ENCODE results near the gene NDUFB4.

Gene NDUFB4

GRCh38 chr3:120596116-120596852, at the start of gene NDUFB4:
TSS of gene NDUFB4 (plus strand) at chr3:120596336. CDS start at chr3:120596360, 24 bp downstream.
- Histone ChIP-seq H3K36me3 (ENCODE audit: control insufficient read depth, insufficient read depth, low read length) (no peaks in the 10 kb centered on the region), H3K9me3 (ENCODE audit: control insufficient read depth, low read length) (no peaks in the 10 kb centered on the region), H3K4me1 (ENCODE audit: control insufficient read depth, insufficient read depth, low read length) (peaks cover 18% of the 10 kb centered on the region), H3K27me3 (ENCODE audit: control insufficient read depth, insufficient read depth, low read length) (no peaks in the 10 kb centered on the region), H3K4me3 (ENCODE audit: low read length) (peak within 1 kb of the TSS; percentile 59), H3K9ac (ENCODE audit: low read length) (peak within 1 kb of the TSS; percentile 93)

GRCh38 chr3:120550546-120550945, 45.6 kb upstream of the NDUFB4 start:
- Histone ChIP-seq H3K36me3 (ENCODE audit: control insufficient read depth, insufficient read depth, low read length) (no peaks in the 10 kb centered on the region), H3K4me1 (ENCODE audit: control insufficient read depth, insufficient read depth, low read length) (peaks cover 3% of the 10 kb centered on the region), H3K9me3 (ENCODE audit: control insufficient read depth, low read length) (no peaks in the 10 kb centered on the region), H3K27me3 (ENCODE audit: control insufficient read depth, insufficient read depth, low read length) (no peaks in the 10 kb centered on the region), H3K4me3 (ENCODE audit: low read length) (no peak overlapping the region), H3K9ac (ENCODE audit: low read length) (no peak overlapping the region)

GRCh38 chr3:120552184-120553172, 43.7 kb upstream of the NDUFB4 start:
- Histone ChIP-seq H3K9ac (ENCODE audit: low read length) (no peak overlapping the region), H3K9me3 (ENCODE audit: control insufficient read depth, low read length) (no peaks in the 10 kb centered on the region), H3K36me3 (ENCODE audit: control insufficient read depth, insufficient read depth, low read length) (no peaks in the 10 kb centered on the region), H3K4me3 (ENCODE audit: low read length) (no peak overlapping the region), H3K4me1 (ENCODE audit: control insufficient read depth, insufficient read depth, low read length) (peaks cover 9% of the 10 kb centered on the region), H3K27me3 (ENCODE audit: control insufficient read depth, insufficient read depth, low read length) (no peaks in the 10 kb centered on the region)

- peaks cover 17% of the 10 kb centered on the region for H3K4me1 ChIP-seq (ENCODE audit: control insufficient read depth, insufficient read depth, low read length)
Observed at GRCh38 chr3:120554812-120555606, 41.1 kb upstream of the NDUFB4 start.

GRCh38 chr3:120555657-120556509, 40.3 kb upstream of the NDUFB4 start:
- no peaks in the 10 kb centered on the region for H3K36me3 ChIP-seq (ENCODE audit: control insufficient read depth, insufficient read depth, low read length)
- peaks cover 5% of the 10 kb centered on the region for H3K27me3 ChIP-seq (ENCODE audit: control insufficient read depth, insufficient read depth, low read length)
- no peaks in the 10 kb centered on the region for H3K9me3 ChIP-seq (ENCODE audit: control insufficient read depth, low read length)
- H3K4me3 ChIP-seq (ENCODE audit: low read length), result no peak overlapping the region
- no peak overlapping the region for H3K9ac ChIP-seq (ENCODE audit: low read length)
- peaks cover 17% of the 10 kb centered on the region for H3K4me1 ChIP-seq (ENCODE audit: control insufficient read depth, insufficient read depth, low read length)

More at GRCh38 chr3:120554812-120555606, 41.1 kb upstream of the NDUFB4 start:
- Histone ChIP-seq H3K9ac (ENCODE audit: low read length) (no peak overlapping the region), H3K27me3 (ENCODE audit: control insufficient read depth, insufficient read depth, low read length) (peaks cover 5% of the 10 kb centered on the region), H3K9me3 (ENCODE audit: control insufficient read depth, low read length) (no peaks in the 10 kb centered on the region), H3K4me3 (ENCODE audit: low read length) (no peak overlapping the region), H3K36me3 (ENCODE audit: control insufficient read depth, insufficient read depth, low read length) (no peaks in the 10 kb centered on the region)

GRCh38 chr3:120557115-120557514, 39.0 kb upstream of the NDUFB4 start:
- Histone ChIP-seq H3K27me3 (ENCODE audit: control insufficient read depth, insufficient read depth, low read length) (peaks cover 5% of the 10 kb centered on the region), H3K9ac (ENCODE audit: low read length) (no peak overlapping the region), H3K36me3 (ENCODE audit: control insufficient read depth, insufficient read depth, low read length) (no peaks in the 10 kb centered on the region), H3K9me3 (ENCODE audit: control insufficient read depth, low read length) (no peaks in the 10 kb centered on the region), H3K4me1 (ENCODE audit: control insufficient read depth, insufficient read depth, low read length) (peaks cover 17% of the 10 kb centered on the region), H3K4me3 (ENCODE audit: low read length) (no peak overlapping the region)

- no peaks in the 10 kb centered on the region for H3K9me3 ChIP-seq (ENCODE audit: control insufficient read depth, low read length)
- no peaks in the 10 kb centered on the region for H3K36me3 ChIP-seq (ENCODE audit: control insufficient read depth, insufficient read depth, low read length)
- H3K9ac ChIP-seq (ENCODE audit: low read length), result peak overlapping the region; percentile 58
- peak overlapping the region; percentile 45 for H3K4me3 ChIP-seq (ENCODE audit: low read length)
- peaks cover 5% of the 10 kb centered on the region for H3K27me3 ChIP-seq (ENCODE audit: control insufficient read depth, insufficient read depth, low read length)
- H3K4me1 ChIP-seq (ENCODE audit: control insufficient read depth, insufficient read depth, low read length), result peaks cover 17% of the 10 kb centered on the region
Observed at GRCh38 chr3:120558771-120559241, 37.3 kb upstream of the NDUFB4 start.

GRCh38 chr3:120559242-120560061, 36.7 kb upstream of the NDUFB4 start:
- peaks cover 17% of the 10 kb centered on the region for H3K4me1 ChIP-seq (ENCODE audit: control insufficient read depth, insufficient read depth, low read length)
- peaks cover 5% of the 10 kb centered on the region for H3K27me3 ChIP-seq (ENCODE audit: control insufficient read depth, insufficient read depth, low read length)
- no peaks in the 10 kb centered on the region for H3K36me3 ChIP-seq (ENCODE audit: control insufficient read depth, insufficient read depth, low read length)
- peak overlapping the region; percentile 22 for H3K4me3 ChIP-seq (ENCODE audit: low read length)
- peak overlapping the region; percentile 58 for H3K9ac ChIP-seq (ENCODE audit: low read length)
- no peaks in the 10 kb centered on the region for H3K9me3 ChIP-seq (ENCODE audit: control insufficient read depth, low read length)

GRCh38 chr3:120560304-120561250, 35.6 kb upstream of the NDUFB4 start:
- Histone ChIP-seq H3K36me3 (ENCODE audit: control insufficient read depth, insufficient read depth, low read length) (no peaks in the 10 kb centered on the region), H3K9me3 (ENCODE audit: control insufficient read depth, low read length) (no peaks in the 10 kb centered on the region), H3K4me3 (ENCODE audit: low read length) (no peak overlapping the region), H3K27me3 (ENCODE audit: control insufficient read depth, insufficient read depth, low read length) (peaks cover 5% of the 10 kb centered on the region), H3K4me1 (ENCODE audit: control insufficient read depth, insufficient read depth, low read length) (peaks cover 14% of the 10 kb centered on the region), H3K9ac (ENCODE audit: low read length) (no peak overlapping the region)
